H9 (cell line): ENCODE results near the gene KHSRP. TPM values are rescaled to one million over a fixed set of nuclear protein-coding genes. Genes with fewer than 3 reads are reported as not detected.

Source experiments
- DNase-seq: peaks from one replicate; pipeline ENCODE4 v3.0.0-alpha.2; 2017
- H2AFZ ChIP-seq: one replicate; pipeline ENCODE4 v1.6.1; 2013; ENCODE audit warnings: mild to moderate bottlenecking, low read length, control low read depth, moderate library complexity
- H2AK5ac ChIP-seq: 2 replicates; pipeline ENCODE4 v1.6.1; 2013; ENCODE audit warnings: low read length, control low read depth, mixed read lengths; ENCODE audit not compliant: insufficient read length
- H2BK120ac ChIP-seq: one replicate; pipeline ENCODE4 v1.6.1; 2013; ENCODE audit warnings: low read depth, mild to moderate bottlenecking, low read length, control low read depth, inconsistent platforms; ENCODE audit not compliant: poor library complexity, severe bottlenecking
- H2BK12ac ChIP-seq: 2 replicates; pipeline ENCODE4 v1.6.1; 2013; ENCODE audit warnings: low read length, control low read depth, mixed read lengths, low read depth; ENCODE audit not compliant: insufficient read length
- H2BK15ac ChIP-seq: 2 replicates; pipeline ENCODE4 v1.6.1; 2013; ENCODE audit warnings: low read depth, low read length, control low read depth
- H2BK20ac ChIP-seq: one replicate; pipeline ENCODE4 v1.6.1; 2013; ENCODE audit warnings: low read depth, mild to moderate bottlenecking, low read length, control low read depth, inconsistent platforms; ENCODE audit not compliant: poor library complexity, severe bottlenecking
- H2BK5ac ChIP-seq: 2 replicates; pipeline ENCODE4 v1.6.1; 2013; ENCODE audit warnings: low read length, control low read depth, mixed read lengths; ENCODE audit not compliant: insufficient read length
- H3K14ac ChIP-seq: 2 replicates; pipeline ENCODE4 v1.6.1; 2013; ENCODE audit warnings: low read length, control low read depth; ENCODE audit not compliant: insufficient read depth
- H3K18ac ChIP-seq: 2 replicates; pipeline ENCODE4 v1.6.1; 2013; ENCODE audit warnings: low read depth, mild to moderate bottlenecking, mixed read lengths, low read length, control low read depth; ENCODE audit not compliant: insufficient read length
- H3K23ac ChIP-seq: 2 replicates; pipeline ENCODE4 v1.6.1; 2013; ENCODE audit warnings: low read length, control low read depth, mixed read lengths, low read depth; ENCODE audit not compliant: insufficient read length
- H3K23me2 ChIP-seq: 2 replicates; pipeline ENCODE4 v1.6.1; 2013; ENCODE audit warnings: low read depth, mild to moderate bottlenecking, mixed read lengths, low read length, control low read depth; ENCODE audit not compliant: insufficient read length, poor library complexity, severe bottlenecking
- H3K27ac ChIP-seq: 2 replicates; pipeline ENCODE4 v1.5.1; 2013; ENCODE audit warnings: low read length, control low read depth, mixed read lengths, low read depth; ENCODE audit not compliant: insufficient read length
- H3K27me3 ChIP-seq: 2 replicates; pipeline ENCODE4 v1.6.1; 2013; ENCODE audit warnings: low read length, control low read depth, inconsistent platforms; ENCODE audit not compliant: insufficient read depth
- H3K4ac ChIP-seq: 2 replicates; pipeline ENCODE4 v1.6.1; 2013; ENCODE audit warnings: low read depth, mild to moderate bottlenecking, control low read depth, inconsistent platforms, low read length, moderate library complexity
- H3K4me1 ChIP-seq: 2 replicates; pipeline ENCODE4 v1.6.1; 2013; ENCODE audit warnings: low read length, control low read depth, inconsistent platforms; ENCODE audit not compliant: insufficient read depth
- H3K4me2 ChIP-seq: 2 replicates; pipeline ENCODE4 v1.6.1; 2013; ENCODE audit warnings: low read length, control low read depth, mixed read lengths; ENCODE audit not compliant: insufficient read length, insufficient read depth
- H3K56ac ChIP-seq: 2 replicates; pipeline ENCODE4 v1.6.1; 2013; ENCODE audit warnings: low read depth, mild to moderate bottlenecking, mixed read lengths, low read length, control low read depth; ENCODE audit not compliant: insufficient read length
- H3K79me1 ChIP-seq: 2 replicates; pipeline ENCODE4 v1.6.1; 2013; ENCODE audit warnings: low read depth, mild to moderate bottlenecking, moderate library complexity, low read length, control low read depth, inconsistent platforms; ENCODE audit not compliant: insufficient read depth, poor library complexity, severe bottlenecking
- H3K79me2 ChIP-seq: 2 replicates; pipeline ENCODE4 v1.6.1; 2013; ENCODE audit warnings: low read length, control low read depth, inconsistent platforms; ENCODE audit not compliant: insufficient read depth
- H3K9ac ChIP-seq: 2 replicates; pipeline ENCODE4 v1.6.1; 2013; ENCODE audit warnings: low read length, control low read depth, mixed read lengths; ENCODE audit not compliant: insufficient read length; ENCODE audit errors: extremely low read depth
- H3K9me3 ChIP-seq: one replicate; pipeline ENCODE4 v1.6.1; 2013; ENCODE audit warnings: low read depth, low read length, inconsistent platforms; ENCODE audit not compliant: control insufficient read depth
- H3T11ph ChIP-seq: one replicate; pipeline ENCODE4 v1.6.1; 2013; ENCODE audit warnings: mild to moderate bottlenecking, low read length, control low read depth, inconsistent platforms
- H4K20me1 ChIP-seq: one replicate; pipeline ENCODE4 v1.6.1; 2013; ENCODE audit not compliant: control insufficient read depth, insufficient read length, insufficient read depth
- H4K5ac ChIP-seq: 2 replicates; pipeline ENCODE4 v1.6.1; 2013; ENCODE audit warnings: low read depth, mild to moderate bottlenecking, mixed read lengths, low read length, control low read depth; ENCODE audit not compliant: insufficient read length
- H4K8ac ChIP-seq: replicated peaks from 2 replicates; pipeline ENCODE4 v1.6.1; 2013; ENCODE audit warnings: low read length, control low read depth, mixed read lengths, low read depth; ENCODE audit not compliant: insufficient read length
- H4K91ac ChIP-seq: 2 replicates; pipeline ENCODE4 v1.6.1; 2013; ENCODE audit warnings: low read depth, mild to moderate bottlenecking, moderate library complexity, mixed read lengths, low read length, control low read depth; ENCODE audit not compliant: insufficient read length
- H3K27ac Mint-ChIP-seq, 3 experiments: 2 replicates in 2 of 3; 3 replicates in 1 of 3; pipeline ENCODE4 v1.8.0; 2020 to 2021; ENCODE audit warnings: mixed read lengths in 3 of 3, mild to moderate bottlenecking in 1 of 3, moderate library complexity in 1 of 3
- H3K27me3 Mint-ChIP-seq: 2 replicates; pipeline ENCODE4 v1.8.0; 2021; ENCODE audit warnings: low read depth, mild to moderate bottlenecking, moderate library complexity, mixed read lengths
- H3K36me3 Mint-ChIP-seq, 3 experiments: 2 replicates in 2 of 3; 3 replicates in 1 of 3; pipeline ENCODE4 v1.8.0; 2020 to 2021; ENCODE audit warnings: low read depth in 3 of 3, mixed read lengths in 3 of 3; ENCODE audit not compliant: insufficient read depth in 1 of 3
- H3K4me1 Mint-ChIP-seq, 2 experiments: 2 replicates each; pipeline ENCODE4 v1.8.0; 2020; ENCODE audit warnings: mixed read lengths in 2 of 2
- H3K4me3 Mint-ChIP-seq, 2 experiments: 2 replicates in 1 of 2; 3 replicates in 1 of 2; pipeline ENCODE4 v1.8.0; 2020 to 2021; ENCODE audit warnings: mild to moderate bottlenecking in 2 of 2, mixed read lengths in 2 of 2, moderate library complexity in 1 of 2
- H3K9me3 Mint-ChIP-seq, 2 experiments: 2 replicates in 1 of 2; 3 replicates in 1 of 2; pipeline ENCODE4 v1.8.0; 2020; ENCODE audit warnings: mild to moderate bottlenecking in 2 of 2, mixed read lengths in 2 of 2, moderate library complexity in 1 of 2
- CTCF ChIP-seq: fragments of 200-600 bp; sonication (generic); conservative IDR thresholded peaks from 3 replicates; pipeline ENCODE4 v1.8.0; 2021; ENCODE audit warnings: antibody characterized with exemption, mild to moderate bottlenecking
- WGBS: extraction: QIAGEN DNeasy Blood & Tissue Kit; methylation state at CpG from one replicate; pipeline ENCODE4 v1.1.7; 2013; ENCODE audit warnings: missing lambda C conversion rate, low lambda C conversion rate, mixed read lengths; ENCODE audit not compliant: insufficient read length; ENCODE audit errors: extremely low coverage; 5-methylcytosine and 5-hydroxymethylcytosine counted together
- total RNA-seq: library from RNA; stranded (reverse); gene quantifications from 2 replicates; pipeline ENCODE4 v1.2.1, GENCODE V29; 2021

The KHSRP gene
- total RNA-seq, 1 experiment from 2014 or later, result 602 TPM

GRCh38 chr19:6433663-6434062, 9.1 kb upstream of the KHSRP start, which contains the start of gene SLC25A41:
TSS of gene SLC25A41 (minus strand) at chr19:6433763. CDS start at chr19:6433693, 70 bp downstream.
- no peak for DNase-seq
- no peak within 1 kb of the TSS for H3K23ac ChIP-seq
- H3T11ph ChIP-seq, result no peak within 1 kb of the TSS
- no peak within 1 kb of the TSS for H4K91ac ChIP-seq
- no peaks in the 10 kb centered on the region; a peak in 2 of 5 replicates for H3K9me3 Mint-ChIP-seq
- no peak within 1 kb of the TSS for H2BK12ac ChIP-seq
- no peak within 1 kb of the TSS for H2BK15ac ChIP-seq
- H3K23me2 ChIP-seq, result no peaks in the 10 kb centered on the region
- no peak within 1 kb of the TSS for H3K27ac Mint-ChIP-seq
- H3K27me3 Mint-ChIP-seq, result peaks cover 26% of the 10 kb centered on the region
- H2AK5ac ChIP-seq, result no peak within 1 kb of the TSS
- H2BK20ac ChIP-seq, result no peak within 1 kb of the TSS
- H3K79me1 ChIP-seq, result no peaks in the 10 kb centered on the region
- H4K5ac ChIP-seq, result no peak within 1 kb of the TSS
- H4K20me1 ChIP-seq, result no peaks in the 10 kb centered on the region
- H2AFZ ChIP-seq, result no peak within 1 kb of the TSS
- no peak within 1 kb of the TSS for H3K4me2 ChIP-seq
- H3K36me3 Mint-ChIP-seq, result no peaks in the 10 kb centered on the region
- no peak within 1 kb of the TSS for H4K8ac ChIP-seq
- H3K18ac ChIP-seq, result no peak within 1 kb of the TSS
- no peak within 1 kb of the TSS for H3K4me3 Mint-ChIP-seq
- H3K27ac ChIP-seq, result no peak within 1 kb of the TSS
- H3K9me3 ChIP-seq, result no peaks in the 10 kb centered on the region
- no peak within 1 kb of the TSS for H3K56ac ChIP-seq
- H3K4ac ChIP-seq, result no peak within 1 kb of the TSS
- H3K79me2 ChIP-seq, result no peaks in the 10 kb centered on the region
- no peak within 1 kb of the TSS for H3K14ac ChIP-seq
- H3K4me1 ChIP-seq, result no peaks in the 10 kb centered on the region
- no peak within 1 kb of the TSS for H2BK5ac ChIP-seq
- no CpG with 5 or more reads among the region's 10 CpGs for WGBS
- H2BK120ac ChIP-seq, result no peak within 1 kb of the TSS
- no peak within 1 kb of the TSS for H3K9ac ChIP-seq
- no peak for TF ChIP-seq CTCF
- H3K27me3 ChIP-seq, result no peaks in the 10 kb centered on the region
- peaks cover 0 to 5% of the 10 kb centered on the region in 2 experiments; a peak in 1 of 4 replicates for H3K4me1 Mint-ChIP-seq
